OCI-LY1 (cell line): ENCODE results near the gene DLG1.

ENCODE experiments used
- H2AFZ ChIP-seq: fragments of 200-600 bp; sonication (generic), shearing (Covaris generic); 2 replicates; pipeline ENCODE4 v1.6.0; 2014; ENCODE audit warnings: antibody characterized with exemption, mild to moderate bottlenecking, low read length
- H3F3A ChIP-seq: fragments of 200-600 bp; sonication (generic), shearing (Covaris generic); 2 replicates; pipeline ENCODE4 v1.6.0; 2014; ENCODE audit warnings: mild to moderate bottlenecking, antibody characterized with exemption, low read length, moderate library complexity; ENCODE audit not compliant: insufficient read depth
- H3K27ac ChIP-seq: fragments of 200-600 bp; sonication (generic); 2 replicates; pipeline ENCODE4 v1.5.1; 2014; ENCODE audit warnings: low read length, mixed run types, mild to moderate bottlenecking, low read depth; ENCODE audit not compliant: poor library complexity, severe bottlenecking
- H3K27me3 ChIP-seq: fragments of 200-600 bp; sonication (generic); 2 replicates; pipeline ENCODE4 v1.6.0; 2014; ENCODE audit warnings: antibody characterized with exemption, mild to moderate bottlenecking, low read length, moderate library complexity; ENCODE audit not compliant: insufficient read depth
- H3K36me3 ChIP-seq: fragments of 200-600 bp; sonication (generic); 2 replicates; pipeline ENCODE4 v1.6.1; 2014; ENCODE audit warnings: mild to moderate bottlenecking, antibody characterized with exemption, low read length, moderate library complexity, mixed read lengths; ENCODE audit not compliant: insufficient read depth
- H3K4me1 ChIP-seq: fragments of 200-600 bp; sonication (generic); 2 replicates; pipeline ENCODE4 v1.5.1; 2014; ENCODE audit warnings: mild to moderate bottlenecking, low read length, moderate library complexity; ENCODE audit not compliant: insufficient read depth, severe bottlenecking
- H3K4me2 ChIP-seq: fragments of 200-600 bp; sonication (generic), shearing (Covaris generic); 2 replicates; pipeline ENCODE4 v1.6.1; 2014; ENCODE audit warnings: low read length
- H3K4me3 ChIP-seq: fragments of 200-600 bp; sonication (generic); 2 replicates; pipeline ENCODE4 v1.5.1; 2014; ENCODE audit warnings: low read length, low read depth, mild to moderate bottlenecking, mixed read lengths; ENCODE audit not compliant: poor library complexity, severe bottlenecking
- H3K79me2 ChIP-seq: fragments of 200-600 bp; shearing (Covaris generic); 2 replicates; pipeline ENCODE4 v1.6.1; 2016; ENCODE audit warnings: mixed run types, low read length, mixed read lengths; ENCODE audit not compliant: insufficient read depth
- H3K9ac ChIP-seq: fragments of 200-600 bp; sonication (generic), shearing (Covaris generic); 2 replicates; pipeline ENCODE4 v1.6.1; 2014; ENCODE audit warnings: mild to moderate bottlenecking, low read length, mixed read lengths
- H3K9me2 ChIP-seq: fragments of 200-600 bp; sonication (generic), shearing (Covaris generic); 2 replicates; pipeline ENCODE4 v1.6.1; 2014; ENCODE audit warnings: low read depth, mild to moderate bottlenecking, low read length, mixed read lengths
- H3K9me3 ChIP-seq: fragments of 200-600 bp; shearing (Covaris generic); 2 replicates; pipeline ENCODE4 v1.6.1; 2014; ENCODE audit warnings: low read length, mixed read lengths
- H4K20me1 ChIP-seq: fragments of 200-600 bp; sonication (generic), shearing (Covaris generic); 2 replicates; pipeline ENCODE4 v1.6.0; 2016; ENCODE audit warnings: mild to moderate bottlenecking, low read length; ENCODE audit not compliant: insufficient read depth
- CTCF ChIP-seq: fragments of 200-600 bp; sonication (generic), shearing (Covaris generic); IDR thresholded peaks from 2 replicates; pipeline ENCODE4 v1.5.1; 2017; ENCODE audit warnings: mild to moderate bottlenecking, antibody characterized with exemption, low read length, moderate library complexity, mixed read lengths
- EZH2 ChIP-seq: fragments of 200-600 bp; sonication (generic), shearing (Covaris generic); IDR thresholded peaks from 2 replicates; pipeline ENCODE4 v1.8.0; 2017; ENCODE audit warnings: borderline replicate concordance, mixed run types, mild to moderate bottlenecking, antibody characterized with exemption, low read length, moderate library complexity, mixed read lengths

Gene DLG1

DNA sequence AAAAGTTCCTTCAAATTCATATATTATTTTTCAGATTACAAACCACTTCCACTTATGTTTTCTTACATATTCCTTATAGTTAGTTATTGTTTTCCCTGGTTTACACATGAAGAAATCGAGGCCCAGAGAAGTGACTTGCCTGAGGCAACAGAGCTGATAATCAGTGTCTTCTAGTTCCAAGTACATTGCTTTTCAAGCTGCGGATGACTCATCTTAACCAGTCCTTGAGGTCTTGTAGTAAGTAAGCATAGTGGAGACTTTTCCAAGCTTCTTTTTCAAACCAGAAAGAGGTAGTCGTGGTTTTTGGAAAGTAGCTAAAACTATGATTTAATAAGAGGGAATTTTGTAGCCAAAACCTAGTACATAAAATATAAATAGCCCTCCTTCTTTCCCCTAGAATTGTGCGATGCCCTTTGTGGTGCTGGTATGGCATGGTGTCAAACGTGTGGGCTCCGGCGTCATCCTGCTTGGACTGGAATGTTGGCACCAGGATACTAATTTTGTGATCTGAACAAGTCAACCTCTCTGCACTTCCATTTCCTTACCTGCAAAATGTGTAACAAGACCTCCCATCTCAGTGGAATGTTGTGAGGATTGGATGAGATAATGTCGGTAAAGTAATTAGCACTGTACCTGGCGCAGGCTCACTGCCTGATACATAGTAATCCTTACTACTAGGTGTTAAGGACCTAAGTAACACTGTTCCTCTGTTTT lies 19.0 kb upstream of the DLG1 start:
- H2AFZ ChIP-seq: no peak overlapping the region
- TF ChIP-seq CTCF (no peak), EZH2 (no peak)
- no peak overlapping the region for H3K4me3 ChIP-seq
- H3K9me3 ChIP-seq: peaks cover 9% of the 10 kb centered on the region; the same call in 1 of the 2 replicates
- no peaks in the 10 kb centered on the region for H4K20me1 ChIP-seq
- H3K36me3 ChIP-seq: no peaks in the 10 kb centered on the region; the same call in 1 of the 2 replicates
- H3K9me2 ChIP-seq: no peaks in the 10 kb centered on the region
- no peaks in the 10 kb centered on the region for H3K4me1 ChIP-seq
- H3K27me3 ChIP-seq: peaks cover 4% of the 10 kb centered on the region; the same call in 1 of the 2 replicates
- H3K9ac ChIP-seq: no peak overlapping the region
- H3K79me2 ChIP-seq: no peaks in the 10 kb centered on the region
- no peak overlapping the region for H3K4me2 ChIP-seq
- H3F3A ChIP-seq: no peaks in the 10 kb centered on the region
- H3K27ac ChIP-seq: no peak overlapping the region

DNA sequence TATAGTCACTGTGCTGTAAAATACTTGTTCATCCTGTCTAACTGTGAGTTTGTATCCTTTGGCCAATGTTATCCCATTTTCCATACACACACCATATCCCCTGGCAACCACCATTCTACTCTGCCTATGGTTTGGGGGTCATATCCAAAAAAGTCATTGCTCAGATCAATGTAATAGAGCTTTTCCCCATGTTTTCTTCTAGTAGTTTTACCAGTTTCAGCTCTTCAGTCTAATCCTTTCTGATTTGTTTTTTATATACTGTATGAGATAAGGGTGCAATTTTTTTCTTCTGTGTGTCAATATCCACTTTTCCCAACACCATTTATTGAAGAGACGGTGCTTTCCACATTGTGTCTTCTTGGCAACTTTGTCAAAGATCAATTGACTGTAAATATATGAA lies 14.0 kb upstream of the DLG1 start:
- peaks cover 5% of the 10 kb centered on the region; the same call in 1 of the 2 replicates for H3K9me3 ChIP-seq
- H3K27ac ChIP-seq: no peak overlapping the region
- TF ChIP-seq CTCF (no peak), EZH2 (no peak)
- H3K36me3 ChIP-seq: no peaks in the 10 kb centered on the region; the same call in 1 of the 2 replicates
- H3K79me2 ChIP-seq: no peaks in the 10 kb centered on the region
- no peak overlapping the region for H3K4me2 ChIP-seq
- no peak overlapping the region for H2AFZ ChIP-seq
- H3K9ac ChIP-seq: no peak overlapping the region
- no peaks in the 10 kb centered on the region for H3K9me2 ChIP-seq
- H3K27me3 ChIP-seq: peaks cover 4% of the 10 kb centered on the region; the same call in 1 of the 2 replicates
- no peaks in the 10 kb centered on the region for H4K20me1 ChIP-seq
- H3K4me1 ChIP-seq: peaks cover 10% of the 10 kb centered on the region
- no peak overlapping the region for H3K4me3 ChIP-seq
- H3F3A ChIP-seq: no peaks in the 10 kb centered on the region

DNA sequence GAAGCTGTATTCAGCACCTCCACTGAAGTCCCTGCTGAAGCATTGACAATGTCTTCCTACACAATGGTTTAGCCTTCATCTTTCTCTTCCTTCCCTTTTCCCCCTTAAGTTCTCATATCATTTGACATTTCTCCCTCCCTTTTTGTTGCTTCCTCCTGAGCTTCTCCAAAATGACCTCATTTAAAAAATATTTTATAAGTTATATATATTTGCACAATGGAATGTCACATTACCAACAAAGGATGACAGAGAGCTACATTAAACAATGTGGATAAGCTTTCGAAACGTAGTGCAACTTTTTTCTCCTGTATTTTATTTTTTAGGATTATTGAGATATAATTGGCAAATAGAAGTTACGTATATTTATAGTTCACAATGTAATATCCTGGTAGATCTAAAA lies 13.2 kb upstream of the DLG1 start:
- H3K27me3 ChIP-seq: peaks cover 4% of the 10 kb centered on the region; the same call in 1 of the 2 replicates
- TF ChIP-seq EZH2: no peak
- H3K4me2 ChIP-seq: no peak overlapping the region
- H2AFZ ChIP-seq: no peak overlapping the region
- no peaks in the 10 kb centered on the region for H3F3A ChIP-seq
- no peak overlapping the region for H3K27ac ChIP-seq
- no peaks in the 10 kb centered on the region; the same call in 1 of the 2 replicates for H3K36me3 ChIP-seq
- H4K20me1 ChIP-seq: no peaks in the 10 kb centered on the region
- H3K79me2 ChIP-seq: no peaks in the 10 kb centered on the region
- no peak overlapping the region for H3K4me3 ChIP-seq
- H3K9me2 ChIP-seq: no peaks in the 10 kb centered on the region
- no peak overlapping the region for H3K9ac ChIP-seq
- peaks cover 5% of the 10 kb centered on the region; the same call in 1 of the 2 replicates for H3K9me3 ChIP-seq
- H3K4me1 ChIP-seq: peaks cover 10% of the 10 kb centered on the region
